HG02970 (cell line): Measurements from ENCODE around the gene CTBP2.

ENCODE experiments used
- ATAC-seq: cut with Tn5 transposase; IDR thresholded peaks from one replicate; pipeline ENCODE4 v1.9.1; 2021; ENCODE audit warnings: mild to moderate bottlenecking, moderate library complexity, moderate number of reproducible peaks; ENCODE audit not compliant: unreplicated experiment, low FRiP score

The CTBP2 gene

DNA sequence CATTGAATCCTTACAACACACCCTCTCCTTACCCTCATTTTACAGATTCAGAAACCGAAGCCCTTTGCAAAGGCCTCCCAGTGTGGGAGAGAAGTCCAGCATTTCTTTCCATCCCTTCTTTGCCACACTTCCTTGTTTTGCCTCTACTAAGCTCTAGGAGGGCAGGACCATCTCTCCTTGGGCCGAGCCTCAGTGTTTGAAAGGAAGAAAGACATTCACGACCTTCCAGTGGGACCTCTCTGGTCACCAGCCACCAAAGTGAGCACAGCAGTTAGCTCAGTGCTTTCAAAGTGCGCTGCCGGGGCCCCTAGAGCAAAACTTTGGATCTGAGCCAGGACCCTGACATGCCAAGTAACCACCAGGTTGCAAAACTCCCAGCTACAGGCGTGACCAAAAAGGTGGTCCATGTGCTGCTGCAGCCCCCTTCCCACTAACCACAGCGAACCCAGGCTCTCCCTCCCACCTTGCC is 12.4 kb downstream of the CTBP2 start:
- no peak for ATAC-seq

DNA sequence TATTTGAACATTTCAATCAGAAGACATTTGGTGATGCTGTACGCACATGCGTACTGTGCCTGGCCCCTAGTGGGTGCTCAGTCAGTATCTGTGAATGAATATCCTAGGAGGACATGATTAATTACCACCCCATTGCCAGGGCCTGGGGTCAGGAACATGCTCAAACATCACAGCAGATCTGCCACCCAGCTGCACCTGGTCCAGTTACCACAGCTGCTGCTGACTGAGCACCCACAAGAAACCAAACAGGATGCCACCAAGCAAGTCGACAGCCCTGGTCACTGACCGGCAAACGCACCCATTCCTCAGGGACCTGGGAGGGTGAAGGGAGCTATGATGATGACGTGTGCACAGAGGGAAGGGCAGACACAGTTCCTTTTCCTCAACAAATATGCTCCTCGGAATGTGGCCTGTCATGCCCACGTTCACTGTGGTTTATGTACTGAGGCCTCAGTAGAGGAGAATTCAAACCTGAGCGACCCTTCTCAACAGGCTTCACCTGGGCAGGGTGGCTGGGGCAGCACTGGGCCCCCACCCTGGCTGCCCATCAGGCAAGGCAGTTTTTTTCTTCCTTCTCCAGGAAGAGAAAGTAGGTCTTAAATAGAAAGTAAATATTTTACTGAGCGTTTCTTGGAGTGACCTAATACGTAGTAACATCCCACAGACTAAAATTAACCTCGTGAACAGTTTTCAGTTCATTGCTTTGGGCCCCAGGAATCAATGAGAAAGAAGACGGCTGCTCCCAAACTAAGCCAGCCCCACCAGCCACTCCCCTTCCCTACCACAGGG is 13.4 kb downstream of the CTBP2 start:
- no peak for ATAC-seq

DNA sequence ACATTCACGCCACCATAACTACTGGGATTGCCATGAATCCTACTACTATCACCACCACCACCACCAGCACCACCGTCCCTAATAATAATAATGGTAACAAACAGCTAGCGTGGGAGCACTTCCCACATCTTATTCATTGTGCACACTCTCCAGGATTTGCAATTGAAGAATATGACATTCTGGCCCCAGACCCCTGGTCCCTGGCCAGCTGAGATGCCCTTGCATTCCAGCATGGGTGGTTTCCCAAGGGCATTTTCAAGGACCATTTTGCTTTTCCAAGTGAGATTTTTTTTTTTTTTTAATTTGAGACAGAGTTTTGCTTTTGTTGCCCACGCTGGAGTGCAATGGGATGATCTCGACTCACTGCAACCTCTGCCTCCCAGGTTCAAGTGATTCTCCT is 14.7 kb downstream of the CTBP2 start:
- no peak for ATAC-seq

DNA sequence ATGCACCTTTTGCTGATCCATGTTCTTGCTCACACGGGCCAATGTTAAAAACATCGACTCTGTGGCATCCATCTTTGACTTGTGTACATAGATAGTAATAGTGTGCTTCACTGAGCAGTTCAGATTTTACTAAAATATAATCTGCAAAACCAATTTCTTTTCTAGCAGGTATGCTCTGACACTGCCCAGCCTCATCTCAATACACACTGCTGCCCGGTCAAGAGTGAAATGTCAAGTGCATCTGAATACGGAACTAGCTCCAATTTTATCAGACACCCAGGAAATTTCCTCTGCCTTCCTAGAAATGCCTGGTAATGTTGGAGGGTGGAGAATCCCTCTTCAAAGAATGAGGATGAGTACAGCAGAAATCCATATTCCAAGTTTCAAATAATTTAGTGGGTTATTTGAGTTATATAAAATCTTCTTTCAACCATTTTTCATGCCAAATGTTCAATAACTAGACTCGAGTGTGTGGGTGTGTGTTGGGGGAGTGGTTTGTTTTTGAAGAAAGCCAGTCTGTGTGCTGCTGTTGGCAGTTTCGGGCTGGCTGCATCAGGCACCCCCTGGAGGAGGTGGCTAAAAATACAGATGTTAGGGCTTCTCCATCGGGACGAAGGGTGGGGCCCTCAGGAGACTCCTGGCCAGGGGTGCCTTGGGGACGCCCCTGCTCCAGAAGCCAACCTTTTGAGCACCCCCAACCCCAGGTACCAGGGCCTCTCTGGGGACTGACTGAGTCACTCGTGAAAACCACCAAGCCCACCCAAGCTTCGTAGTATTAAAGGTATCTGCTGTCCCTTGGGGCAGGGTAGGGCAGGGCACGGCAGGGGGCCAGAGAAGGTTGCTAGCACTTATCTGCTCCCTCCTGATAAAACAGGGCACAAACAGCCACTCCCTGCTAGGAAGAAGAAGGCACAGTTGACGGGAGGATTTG is 15.4 kb downstream of the CTBP2 start:
- ATAC-seq = no peak

DNA sequence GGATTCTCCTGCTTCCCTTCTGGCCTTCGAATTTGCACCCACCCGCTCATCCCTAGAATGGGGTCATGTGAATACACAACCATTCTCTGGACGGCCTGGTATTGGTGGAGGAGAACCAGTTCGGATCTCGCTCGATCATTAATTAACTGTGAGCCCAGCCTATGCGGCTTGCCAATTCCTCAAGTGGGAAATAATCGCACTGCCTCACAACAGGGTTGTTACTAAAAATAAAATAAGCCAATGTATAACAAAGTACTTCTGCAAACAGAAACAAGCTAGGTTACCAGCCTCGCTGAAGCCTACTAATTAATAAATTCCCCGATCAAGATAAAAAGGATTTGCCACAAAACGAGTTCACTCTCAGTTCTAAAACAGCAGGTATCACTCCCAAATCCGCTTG is 16.2 kb downstream of the CTBP2 start:
- ATAC-seq = no peak

DNA sequence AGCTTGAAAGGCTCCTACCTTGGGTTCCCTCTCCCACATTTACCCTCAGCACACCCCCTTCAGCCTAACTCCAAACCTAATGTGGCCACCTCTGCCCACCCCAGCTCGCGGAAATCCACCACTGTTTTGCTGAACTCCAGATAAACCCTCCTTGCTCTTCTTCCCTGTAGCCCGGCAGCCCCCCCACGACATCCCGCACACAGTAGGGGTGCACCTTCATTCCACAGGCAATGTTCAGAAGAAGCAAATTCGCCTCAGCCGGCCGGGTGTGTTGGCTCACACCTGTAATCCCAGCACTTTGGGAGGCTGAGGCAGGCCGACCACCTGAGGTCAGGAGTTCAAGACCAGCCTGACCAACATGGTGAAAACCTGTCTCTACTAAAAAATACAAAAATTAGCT is 17.4 kb downstream of the CTBP2 start:
- no peak for ATAC-seq

DNA sequence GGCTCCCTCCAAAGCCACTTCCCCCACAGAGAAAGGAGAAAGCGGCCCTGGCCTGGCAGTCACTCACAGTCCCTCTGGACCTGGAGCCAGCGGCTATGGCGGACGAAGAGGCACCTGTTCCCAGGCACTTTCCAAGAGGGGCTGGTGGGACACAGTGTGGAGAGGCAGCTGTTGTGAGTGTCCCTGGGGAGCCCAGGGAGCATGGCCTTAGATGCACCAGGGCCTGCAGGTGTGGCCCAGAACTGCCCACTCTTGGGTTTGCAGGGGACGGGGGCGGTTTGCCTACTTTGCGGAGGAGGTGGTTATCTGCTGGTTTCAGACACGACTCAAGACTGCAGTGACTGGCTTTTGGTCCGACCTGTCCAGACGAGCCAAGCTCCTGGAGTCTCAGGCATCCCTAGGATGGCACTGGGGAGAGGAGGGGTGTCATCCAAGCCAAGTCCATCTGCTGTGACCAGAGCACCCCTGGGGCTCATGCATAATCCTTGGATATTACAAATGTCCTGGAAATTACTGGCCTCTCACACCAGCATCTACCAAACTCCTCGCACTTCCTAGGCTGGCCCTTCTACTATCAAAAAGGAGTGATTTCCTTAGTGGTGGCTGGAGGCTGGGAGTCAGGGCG is 18.4 kb downstream of the CTBP2 start:
- no peak for ATAC-seq

DNA sequence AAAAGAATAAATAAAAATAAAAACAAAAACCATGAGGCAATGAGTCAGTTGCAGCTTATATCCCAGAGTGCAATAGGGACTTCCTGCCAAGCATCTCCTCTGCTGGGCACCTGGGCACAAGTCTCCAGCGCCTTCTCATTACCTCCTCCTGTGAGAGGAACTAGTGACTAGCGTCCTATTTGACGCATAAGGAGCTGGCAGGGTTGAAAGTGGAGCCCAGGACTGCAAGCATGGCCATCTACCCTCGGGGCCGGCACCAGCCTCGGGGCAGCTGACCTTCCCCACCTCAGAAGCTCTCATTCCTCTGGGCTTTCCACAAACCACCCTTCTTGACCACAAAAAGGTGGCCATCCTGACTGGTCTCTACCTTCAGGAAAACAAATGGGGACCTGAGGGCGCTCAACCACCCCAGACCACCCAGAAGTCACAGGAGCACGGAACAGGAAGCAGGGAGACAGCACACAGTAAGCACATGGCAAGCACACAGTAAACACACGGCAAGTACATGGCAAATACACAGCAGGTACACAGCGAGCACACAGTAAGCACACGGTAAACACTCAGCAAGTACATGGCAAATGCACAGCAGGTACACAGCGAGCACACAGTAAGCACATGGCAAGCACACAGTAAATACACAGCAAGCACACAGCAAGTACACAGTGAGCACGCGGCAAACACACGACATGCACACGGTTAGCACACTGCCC is 19.1 kb downstream of the CTBP2 start:
- no peak for ATAC-seq

DNA sequence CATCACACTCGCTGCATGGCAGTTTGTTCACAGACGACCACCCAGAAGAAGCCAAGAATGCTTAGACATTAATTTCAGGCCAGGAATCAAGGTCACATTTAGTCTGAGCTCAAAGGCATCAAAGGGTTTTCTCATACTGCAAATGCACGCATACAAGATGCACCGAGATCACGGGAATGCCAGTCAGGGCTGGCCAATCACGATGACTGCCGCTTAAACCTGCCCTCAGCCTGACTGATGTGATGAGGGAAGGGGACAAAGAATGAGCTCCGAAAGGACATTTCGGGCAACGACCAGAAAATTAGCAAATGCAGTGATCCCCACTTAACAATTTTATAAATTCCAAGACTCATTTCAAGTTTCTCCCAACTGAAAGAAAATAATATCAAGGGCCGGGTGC is 20.2 kb downstream of the CTBP2 start:
- no peak for ATAC-seq

DNA sequence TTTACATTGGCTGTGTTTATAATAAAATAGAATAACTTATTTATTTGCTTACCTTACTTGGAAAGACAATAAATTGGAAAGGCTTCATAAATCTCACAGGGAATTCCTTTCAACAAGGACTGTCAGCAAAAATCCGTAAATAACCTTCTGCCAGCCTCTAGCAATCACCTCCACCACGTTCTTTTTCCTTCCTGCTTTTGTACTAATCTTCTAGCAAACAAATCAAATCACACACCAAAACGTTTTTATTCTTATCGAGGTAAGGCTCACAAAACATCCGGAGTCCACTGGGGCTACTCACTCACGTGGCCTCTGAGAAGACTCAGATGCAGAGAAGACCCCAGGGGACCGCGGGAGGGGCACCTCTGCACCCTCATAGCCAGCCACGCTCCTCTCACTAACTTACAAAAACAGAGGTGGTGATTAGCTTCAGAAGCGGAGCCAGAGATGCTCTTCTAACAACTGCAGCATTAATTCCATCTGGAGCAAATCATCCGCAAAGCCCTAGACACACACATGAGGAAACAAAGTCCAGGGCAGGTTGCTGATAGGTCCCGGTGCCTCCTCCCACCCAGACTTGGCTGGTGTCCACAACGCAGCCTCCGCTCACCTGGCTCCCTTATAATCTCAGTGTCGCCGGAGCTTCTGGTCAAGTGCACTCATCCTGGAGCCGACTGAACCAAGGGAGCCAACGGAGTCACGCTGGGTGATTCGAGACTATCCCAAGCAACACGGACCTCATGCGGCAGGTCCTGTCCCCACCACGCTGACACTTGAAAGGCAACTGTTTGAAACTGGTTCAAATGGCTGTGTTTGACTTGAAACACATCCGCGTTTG is 22.5 kb downstream of the CTBP2 start:
- ATAC-seq = no peak

DNA sequence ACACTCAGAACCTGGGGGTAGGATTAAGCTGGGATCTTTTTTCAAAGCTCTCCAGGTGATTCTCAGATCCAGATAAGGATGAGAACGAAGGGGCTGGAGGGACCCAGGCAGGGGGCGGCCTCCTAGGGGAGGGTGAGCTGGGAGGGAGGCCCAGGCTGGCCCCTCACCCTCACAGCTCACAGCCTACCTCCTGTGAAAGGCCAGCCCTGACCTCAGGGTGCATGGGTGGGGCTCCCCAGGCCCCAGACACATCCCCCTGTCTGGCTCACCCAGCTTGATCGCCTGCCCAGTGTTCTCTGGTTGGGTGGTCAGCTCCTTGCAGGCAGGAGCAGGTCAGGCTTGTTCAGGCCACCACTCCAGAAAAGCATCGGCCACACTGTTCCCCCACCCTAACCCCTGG is 24.3 kb downstream of the CTBP2 start:
- no peak for ATAC-seq

DNA sequence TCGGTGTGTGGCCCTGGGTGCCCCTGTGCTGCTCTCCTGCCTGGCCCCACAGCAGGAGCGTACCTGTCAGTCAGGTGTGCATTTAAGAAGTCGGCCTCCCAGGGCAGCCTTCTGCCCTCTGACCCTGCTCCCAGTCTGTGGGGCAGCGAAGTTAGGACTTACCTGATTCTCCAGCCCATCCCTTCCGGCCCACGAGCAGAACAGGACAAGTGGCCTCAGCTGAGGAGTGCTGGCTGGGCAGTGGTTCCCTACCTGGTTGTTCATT is 24.7 kb downstream of the CTBP2 start:
- no peak for ATAC-seq

DNA sequence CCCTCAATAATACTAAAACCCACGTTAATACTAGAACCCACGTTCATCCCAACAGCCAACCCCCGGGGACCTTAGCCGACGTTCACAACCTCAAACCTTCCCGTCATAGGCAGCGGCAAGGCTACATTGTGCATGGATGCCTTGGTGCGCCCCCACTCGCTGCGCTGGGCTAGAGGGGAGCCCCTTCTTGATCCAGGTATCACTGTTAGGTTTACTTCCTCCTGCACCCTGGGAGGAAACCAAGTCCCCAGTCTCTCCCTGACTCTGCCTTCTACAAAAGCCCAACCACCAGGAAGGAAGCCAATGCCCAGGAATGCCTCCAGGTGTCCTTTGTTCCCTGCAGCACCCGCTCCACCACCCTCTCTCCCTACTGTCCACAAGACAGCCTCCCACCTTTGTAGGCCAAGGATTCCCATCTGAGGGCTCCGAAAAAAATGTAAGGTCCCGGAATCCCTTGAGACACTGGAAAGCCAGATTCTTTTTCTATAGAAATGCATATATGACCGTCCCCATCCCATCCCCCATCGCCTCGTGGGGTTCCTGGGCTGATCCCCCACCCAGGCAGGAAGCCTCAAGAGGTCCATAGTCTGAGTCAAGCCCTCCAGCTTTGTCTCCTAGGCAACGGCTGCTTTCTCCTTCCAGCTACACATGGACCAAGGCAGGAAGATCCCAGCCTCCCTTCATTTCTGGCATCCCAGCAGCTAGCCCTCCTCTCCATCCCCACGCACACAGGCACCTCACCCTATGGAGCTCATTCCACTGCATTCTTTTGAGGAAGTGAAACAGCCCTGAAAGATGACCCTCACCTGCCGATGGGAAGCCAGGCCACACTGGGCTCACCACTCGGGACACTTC is 25.2 kb downstream of the CTBP2 start:
- no peak for ATAC-seq

DNA sequence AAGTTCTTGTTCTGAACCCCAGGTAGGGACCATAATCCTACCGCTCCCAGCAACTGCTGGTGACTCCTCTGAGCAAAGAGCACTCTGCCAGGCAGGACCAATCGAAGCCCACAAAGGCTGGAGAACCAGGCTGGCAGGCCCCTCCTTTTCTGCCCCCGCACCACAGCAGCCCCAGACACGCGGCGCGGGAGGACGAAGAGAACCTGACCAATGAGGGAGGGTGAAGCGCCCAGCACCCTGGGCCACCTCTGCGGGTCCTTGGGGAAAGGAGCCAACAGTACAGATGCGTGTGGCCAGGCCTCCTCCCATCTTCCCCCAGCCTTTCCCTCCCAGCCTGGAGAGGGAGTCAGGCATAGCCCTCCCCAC is 25.9 kb downstream of the CTBP2 start:
- ATAC-seq = no peak

DNA sequence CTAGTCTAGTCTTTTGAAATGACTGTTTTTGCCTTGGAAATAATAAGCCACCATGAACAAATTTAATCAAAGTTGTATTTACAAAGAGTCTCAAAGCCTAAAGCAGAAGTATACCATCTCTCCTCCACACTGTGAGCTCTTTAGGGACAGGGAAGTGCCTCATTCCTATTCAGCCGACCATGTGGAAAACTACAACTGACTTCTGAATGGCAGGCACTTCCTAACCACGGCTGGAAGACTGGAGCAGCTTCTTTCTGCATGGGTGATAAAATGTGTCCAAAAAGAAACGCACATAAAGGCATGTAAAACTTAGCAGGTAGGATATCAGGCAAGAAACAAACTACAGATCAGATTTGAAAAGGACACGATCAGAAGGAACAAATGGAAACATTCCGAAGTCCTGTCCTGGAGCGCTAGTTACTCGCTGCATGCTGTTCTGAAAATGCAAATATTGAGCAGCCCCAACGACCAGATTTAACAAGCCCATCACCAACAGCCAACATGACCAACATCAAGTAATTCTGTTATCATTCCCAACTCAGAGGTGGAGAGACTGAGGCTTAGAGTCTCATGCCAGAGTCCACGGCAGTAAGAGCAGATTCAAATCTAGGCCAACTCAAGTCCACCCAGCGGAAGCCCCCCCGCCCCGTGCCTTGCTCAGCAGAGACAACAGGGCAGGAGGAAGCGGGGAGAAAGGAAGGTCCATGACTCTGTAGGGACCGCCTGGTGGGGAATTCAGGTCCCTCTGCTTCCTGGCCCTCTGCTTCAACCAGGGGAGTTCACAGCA is 26.5 kb downstream of the CTBP2 start:
- no peak for ATAC-seq

DNA sequence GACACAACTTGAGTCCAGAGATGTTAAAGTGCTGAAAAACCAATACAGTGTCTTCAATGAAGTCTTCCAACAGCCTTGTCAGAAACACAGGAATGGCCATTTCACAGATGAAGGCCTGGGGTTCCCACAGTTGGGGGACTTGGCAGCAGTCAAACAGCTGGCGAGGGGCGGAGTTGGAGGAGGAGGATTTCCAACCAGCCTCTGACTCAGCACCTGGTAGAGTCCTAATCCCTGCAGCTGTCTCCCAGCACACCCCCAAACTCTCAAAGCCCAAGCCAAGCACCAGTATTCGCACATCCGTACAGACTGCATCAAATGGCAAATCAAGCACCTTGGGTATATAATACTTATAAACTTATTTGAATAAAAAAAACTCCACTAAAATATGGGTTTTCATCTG is 28.0 kb downstream of the CTBP2 start:
- no peak for ATAC-seq

DNA sequence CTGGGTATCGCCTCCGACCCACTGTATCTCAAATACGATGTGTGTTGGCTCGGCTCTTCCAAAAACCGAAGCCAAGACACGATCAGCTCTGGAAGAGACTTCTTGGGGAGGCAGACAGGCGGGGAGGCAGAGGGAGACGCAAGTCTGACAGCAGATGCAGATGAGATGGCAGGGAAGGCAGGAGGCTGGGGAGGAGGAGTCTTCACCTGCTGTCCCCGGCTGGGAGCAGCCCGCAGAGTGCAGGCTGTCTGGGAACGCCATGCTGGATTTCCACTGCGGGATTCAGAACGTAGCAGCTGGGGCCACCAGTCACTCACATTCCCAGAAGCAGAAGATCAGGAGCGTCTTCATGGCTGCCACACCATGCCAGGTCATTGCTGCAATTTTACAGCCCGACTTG is 29.4 kb downstream of the CTBP2 start:
- ATAC-seq = no peak

DNA sequence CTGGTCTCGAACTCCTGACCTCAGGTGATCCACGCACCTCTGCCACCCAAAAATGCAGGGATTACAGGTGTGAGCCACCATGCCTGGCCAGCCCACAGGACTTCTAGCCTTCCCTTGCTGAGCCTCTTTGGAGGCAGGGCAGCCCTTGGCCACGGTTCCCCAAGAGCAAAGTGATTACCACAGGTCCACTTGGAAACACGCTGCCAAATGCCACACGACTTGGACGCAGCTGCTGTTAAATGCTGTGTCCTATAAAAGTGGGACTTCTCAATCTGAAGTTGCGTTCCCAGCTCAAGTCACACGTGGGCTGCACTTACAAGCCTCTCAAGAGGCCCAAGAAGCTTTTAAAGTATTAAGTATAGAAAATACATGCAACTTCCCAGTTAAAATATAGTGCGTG is 30.1 kb downstream of the CTBP2 start:
- no peak for ATAC-seq
